Measurements from ENCODE around the gene SLC4A11.

DNA sequence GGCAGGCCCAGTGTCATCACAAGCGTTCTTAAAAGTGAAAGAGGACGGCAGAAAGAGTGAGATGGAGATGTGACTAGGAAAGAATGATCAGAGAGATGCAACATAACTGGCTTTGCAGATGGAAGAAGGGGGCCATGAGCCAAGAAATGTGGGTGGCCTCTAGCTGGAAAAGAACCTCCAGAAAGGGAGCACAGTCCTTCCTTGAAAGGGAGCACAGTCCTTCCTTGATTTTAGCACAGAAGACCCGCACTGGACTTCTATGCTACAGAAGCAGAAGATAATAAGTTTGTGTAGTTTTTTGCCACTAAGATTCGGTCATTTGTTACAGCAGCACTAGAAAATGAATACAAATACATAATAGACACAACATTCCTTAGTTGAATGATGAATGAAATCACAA is 58.7 kb downstream of the SLC4A11 start:
- TF ChIP-seq, protein P1, sequence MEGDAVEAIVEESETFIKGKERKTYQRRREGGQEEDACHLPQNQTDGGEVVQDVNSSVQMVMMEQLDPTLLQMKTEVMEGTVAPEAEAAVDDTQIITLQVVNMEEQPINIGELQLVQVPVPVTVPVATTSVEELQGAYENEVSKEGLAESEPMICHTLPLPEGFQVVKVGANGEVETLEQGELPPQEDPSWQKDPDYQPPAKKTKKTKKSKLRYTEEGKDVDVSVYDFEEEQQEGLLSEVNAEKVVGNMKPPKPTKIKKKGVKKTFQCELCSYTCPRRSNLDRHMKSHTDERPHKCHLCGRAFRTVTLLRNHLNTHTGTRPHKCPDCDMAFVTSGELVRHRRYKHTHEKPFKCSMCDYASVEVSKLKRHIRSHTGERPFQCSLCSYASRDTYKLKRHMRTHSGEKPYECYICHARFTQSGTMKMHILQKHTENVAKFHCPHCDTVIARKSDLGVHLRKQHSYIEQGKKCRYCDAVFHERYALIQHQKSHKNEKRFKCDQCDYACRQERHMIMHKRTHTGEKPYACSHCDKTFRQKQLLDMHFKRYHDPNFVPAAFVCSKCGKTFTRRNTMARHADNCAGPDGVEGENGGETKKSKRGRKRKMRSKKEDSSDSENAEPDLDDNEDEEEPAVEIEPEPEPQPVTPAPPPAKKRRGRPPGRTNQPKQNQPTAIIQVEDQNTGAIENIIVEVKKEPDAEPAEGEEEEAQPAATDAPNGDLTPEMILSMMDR (IDR thresholded peaks at IDR 0.05; ENCODE audit: insufficient read depth, low read length, poor library complexity, severe bottlenecking) = no peak
- no peak for TF ChIP-seq EZH2phosphoT487 (conservative IDR thresholded peaks at IDR 0.05; ENCODE audit: low read length)
